ENCODE results near the gene ZNF774.
"Not testable (repeated sequence)": the region's sequence is repeated elsewhere in the genome, so short reads cannot be mapped to it uniquely, and the experiment has no call there.

The ZNF774 gene

DNA sequence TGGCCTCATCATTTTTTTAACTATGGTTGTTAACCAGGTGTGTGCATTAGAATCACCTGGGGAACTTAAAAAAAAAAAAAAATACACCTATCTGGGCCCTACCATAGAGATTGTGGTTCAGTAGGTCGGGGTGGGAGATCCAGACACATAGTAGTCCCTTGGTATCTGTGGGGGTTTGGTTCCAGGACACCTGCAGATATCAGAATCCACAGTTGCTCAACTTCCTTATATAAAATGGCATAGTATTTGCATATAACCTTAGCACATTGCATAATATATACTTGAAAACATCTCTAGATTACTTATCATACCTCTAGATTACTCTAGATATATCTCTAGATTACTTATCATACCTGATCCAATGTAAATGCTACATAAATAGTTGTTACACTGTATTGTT, 41.0 kb downstream of the ZNF774 start:
- no peak for FAIRE-seq

DNA sequence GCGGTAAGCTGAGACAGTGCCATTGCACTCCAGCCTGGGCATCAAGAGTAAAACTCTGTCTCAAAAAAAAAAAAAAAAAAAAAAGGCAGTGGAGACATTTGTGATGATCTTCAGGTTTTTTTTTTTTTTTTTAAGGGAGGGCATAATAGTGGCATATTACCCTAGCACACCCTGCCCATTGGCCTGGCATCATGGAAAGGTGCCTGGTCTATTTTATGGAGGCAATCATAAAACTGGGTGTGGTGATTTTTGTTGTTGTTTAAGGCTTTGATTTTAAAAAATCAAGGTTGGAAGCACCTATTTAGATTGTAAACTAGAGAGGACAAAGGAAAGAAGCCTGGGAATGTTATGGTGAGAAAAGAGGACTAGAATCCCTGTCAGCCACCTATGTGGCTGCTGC, 42.0 kb downstream of the ZNF774 start:
- FAIRE-seq: no peak

DNA sequence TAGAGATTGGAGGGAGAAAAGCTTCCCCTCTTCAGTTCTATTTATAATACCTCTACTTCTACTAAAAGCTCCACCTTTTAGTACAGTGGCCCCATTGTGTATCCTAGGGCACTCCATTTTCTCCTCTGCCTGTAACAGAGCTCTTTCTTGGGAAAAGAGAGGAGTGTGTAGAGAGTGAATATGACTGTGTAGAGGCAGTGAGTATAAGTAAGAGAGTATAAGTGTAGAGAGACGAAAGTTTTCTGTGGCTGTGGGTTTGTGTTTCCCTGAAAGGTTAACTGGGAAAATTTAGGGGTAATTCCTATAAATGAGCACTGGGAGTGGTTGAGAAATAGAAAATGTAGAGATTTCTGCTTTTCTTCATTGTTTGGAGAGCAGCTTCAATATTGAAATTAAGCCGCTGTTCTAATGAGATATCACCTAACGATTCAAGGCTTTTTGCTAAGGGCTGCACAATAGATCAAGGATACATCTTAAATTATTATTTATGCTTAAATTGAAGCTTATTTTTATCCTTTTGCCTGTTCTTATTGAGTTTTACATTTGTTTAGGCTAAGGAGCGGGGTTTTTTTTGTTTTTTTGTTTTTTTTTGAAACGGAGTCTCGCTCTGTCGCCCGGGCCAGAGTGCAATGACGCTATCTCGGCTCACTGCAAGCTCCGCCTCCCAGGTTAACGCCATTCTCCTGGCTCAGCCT, 42.8 kb downstream of the ZNF774 start:
- FAIRE-seq: no peak

DNA sequence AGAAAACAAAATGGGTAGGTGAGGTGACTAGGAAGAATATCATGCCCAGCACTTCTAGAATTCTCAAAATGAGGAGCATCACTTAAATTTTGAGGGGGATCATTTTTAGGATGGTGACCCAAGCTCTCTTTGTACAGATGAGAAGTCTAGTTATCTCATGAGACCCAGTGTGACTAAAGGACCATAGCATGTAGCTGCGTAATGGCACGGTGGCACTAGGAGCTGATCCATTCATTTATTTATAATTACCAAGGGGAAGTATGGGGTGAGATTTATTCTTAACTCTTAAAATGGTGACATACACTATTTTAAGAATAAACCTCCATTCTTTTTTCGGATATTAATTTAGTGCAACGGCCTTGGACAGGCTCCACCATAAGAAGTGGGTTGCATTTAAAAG, 44.2 kb downstream of the ZNF774 start:
- no peak for FAIRE-seq

DNA sequence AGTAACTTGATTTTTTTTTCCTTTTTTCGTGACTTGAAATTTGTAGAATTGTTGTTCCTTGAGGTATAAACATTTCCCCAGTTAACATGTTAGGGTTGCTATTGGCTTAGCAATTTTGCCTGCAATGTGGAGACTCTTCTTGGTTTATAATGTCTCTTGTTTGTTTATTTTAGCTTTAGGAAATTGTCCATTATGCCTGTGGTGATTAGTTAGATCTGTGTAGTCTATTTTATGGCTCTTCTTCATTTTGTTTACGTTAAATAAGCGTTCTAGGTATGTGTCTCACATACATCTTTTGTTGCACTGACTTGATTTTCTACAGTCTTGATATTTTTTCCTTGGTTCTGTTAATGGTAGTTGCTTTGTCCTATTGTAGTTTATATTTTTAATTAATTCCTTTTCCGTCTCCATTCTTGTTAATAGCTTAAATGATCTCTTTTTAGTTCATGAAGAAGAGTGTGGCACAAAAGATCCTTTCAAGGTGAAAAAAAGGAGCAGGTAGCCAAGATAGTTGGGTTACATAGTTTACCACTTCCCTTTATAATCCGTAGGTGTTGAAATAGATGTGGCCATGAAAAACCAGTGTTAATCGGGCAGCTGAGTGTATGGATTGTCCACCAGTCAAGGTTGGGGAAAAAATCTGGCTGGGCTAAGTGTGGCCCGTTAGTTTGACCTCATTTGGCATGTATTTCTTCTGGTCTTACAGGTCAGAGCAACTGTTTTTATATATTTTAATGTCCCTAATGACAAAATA, 48.1 kb downstream of the ZNF774 start:
- FAIRE-seq: no peak

DNA sequence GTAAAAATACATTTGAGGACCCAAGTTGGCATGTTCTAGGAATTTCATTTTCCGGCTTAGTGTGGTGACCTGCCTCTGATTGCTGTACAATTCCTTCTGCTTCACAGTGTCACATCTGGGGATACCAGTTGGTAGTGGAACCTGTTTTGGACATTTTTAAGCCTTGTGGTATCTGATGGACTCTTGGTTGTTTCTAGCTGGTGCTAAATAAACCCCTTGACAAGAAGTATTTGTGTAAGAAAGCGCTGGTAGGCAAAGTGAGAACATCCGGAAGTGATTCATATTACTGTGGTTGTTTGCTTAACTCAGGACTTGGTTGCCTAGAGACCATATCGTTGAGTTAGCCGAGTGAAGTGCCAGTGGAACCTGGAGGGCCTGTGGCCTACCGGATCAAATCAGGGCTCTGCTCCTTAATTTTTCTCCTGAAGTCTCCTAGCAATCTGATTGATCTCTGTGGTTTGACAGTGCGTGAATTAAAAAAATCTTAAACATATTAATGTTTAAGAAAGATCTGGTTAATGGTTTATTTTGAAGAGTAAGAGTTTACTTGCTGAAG, 48.8 kb downstream of the ZNF774 start:
- no peak for FAIRE-seq

DNA sequence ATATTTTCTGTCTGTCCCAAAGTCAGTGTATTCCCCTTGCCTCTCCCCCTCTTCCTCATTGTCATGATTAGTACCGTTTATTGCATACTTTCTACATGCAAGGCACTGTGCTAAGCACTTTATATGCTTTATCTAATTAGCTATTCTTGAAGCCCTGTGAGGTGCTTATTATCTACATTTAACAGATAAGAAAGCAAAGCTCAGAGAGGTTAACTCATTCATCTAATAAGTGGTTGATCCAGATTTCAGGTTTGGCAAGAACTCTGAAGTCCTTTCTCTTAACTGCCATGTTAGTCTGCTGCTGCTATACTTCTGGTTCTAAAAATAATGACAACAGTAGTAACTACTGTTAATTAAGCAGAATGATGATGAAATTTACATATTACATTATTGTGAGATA, 49.4 kb downstream of the ZNF774 start:
- no peak for FAIRE-seq

DNA sequence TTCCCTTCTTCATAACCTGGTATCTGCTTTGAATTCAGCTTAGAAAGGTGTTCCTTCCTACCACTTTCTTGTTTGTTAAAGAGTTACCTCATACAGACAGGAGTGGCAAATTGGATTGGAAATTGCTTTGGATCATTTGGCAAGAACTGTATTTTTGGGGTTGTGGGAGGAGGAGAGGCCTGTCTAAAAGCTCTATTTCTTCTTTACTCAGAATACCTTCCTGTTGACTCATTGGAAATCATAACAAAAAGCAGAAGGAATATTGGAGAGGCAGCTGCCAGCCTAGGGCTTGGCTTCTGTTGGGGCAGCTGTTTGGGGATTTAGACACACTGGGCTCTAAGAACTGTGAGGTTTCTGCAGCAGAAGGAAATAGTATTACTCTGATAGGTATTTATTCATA, 50.1 kb downstream of the ZNF774 start:
- peak; percentile 23 for FAIRE-seq

DNA sequence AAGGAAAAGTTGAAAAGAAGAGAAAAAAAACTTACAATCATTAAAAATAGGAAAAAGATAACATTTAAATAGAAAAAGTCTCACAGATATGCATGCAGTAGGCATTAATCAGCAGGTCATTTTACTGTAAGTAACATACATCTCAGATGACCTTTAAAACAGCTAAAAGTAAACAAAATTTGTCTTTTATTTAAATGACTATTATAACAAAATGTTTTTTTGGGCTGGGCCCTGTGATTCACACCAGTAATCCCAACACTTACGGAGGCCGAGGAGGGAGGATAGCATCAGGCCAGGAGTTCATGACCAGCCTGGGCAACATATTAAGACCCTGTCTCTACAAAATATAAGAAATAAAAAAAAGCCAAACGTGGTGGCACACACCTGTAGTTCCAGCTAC, 50.7 kb downstream of the ZNF774 start:
- no peak for FAIRE-seq

DNA sequence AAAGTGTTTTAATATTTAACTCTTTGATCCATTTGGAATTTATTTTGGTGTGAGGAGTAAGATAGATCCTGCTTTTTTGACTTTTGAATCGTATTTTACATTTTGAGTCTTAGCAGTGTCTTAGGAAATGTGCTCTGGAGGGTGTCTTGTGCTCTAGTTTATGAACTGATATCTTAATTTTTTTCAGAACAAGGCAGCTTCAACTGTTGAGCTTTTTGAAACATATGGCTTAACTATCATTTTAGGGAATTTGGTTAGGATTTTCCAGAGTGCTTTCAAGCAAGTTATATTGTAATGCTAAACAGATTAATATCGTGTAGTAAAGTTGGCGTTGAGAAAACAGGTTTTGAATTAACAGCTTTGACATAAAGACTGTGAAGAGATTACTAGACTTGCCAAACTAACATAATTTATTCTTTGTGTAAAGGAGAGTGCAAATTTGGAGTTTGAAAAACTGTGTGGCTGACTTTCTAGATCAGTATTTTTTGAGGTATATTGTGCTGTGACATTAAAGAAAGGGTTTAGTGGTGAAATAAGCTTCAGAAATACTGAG, 53.0 kb downstream of the ZNF774 start:
- no peak for FAIRE-seq

DNA sequence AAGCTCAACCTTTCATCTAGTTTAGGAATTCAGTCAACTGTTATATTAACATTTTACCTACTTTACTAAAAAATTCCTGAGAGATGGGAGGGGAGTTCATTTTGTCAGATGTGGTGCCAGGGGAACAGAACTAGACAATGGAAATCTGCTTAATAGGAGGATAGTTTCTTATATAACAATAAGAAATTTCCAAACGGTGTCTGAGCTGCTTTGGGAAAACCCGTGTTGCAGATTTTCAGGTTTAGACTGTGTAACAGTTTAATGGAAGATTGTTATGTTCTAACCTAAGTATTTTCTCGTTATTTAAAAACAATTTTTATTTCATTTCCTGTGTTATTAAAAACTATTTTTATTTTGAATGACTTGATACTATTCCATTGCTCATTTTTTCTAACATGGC, 55.3 kb downstream of the ZNF774 start:
- no peak for FAIRE-seq

DNA sequence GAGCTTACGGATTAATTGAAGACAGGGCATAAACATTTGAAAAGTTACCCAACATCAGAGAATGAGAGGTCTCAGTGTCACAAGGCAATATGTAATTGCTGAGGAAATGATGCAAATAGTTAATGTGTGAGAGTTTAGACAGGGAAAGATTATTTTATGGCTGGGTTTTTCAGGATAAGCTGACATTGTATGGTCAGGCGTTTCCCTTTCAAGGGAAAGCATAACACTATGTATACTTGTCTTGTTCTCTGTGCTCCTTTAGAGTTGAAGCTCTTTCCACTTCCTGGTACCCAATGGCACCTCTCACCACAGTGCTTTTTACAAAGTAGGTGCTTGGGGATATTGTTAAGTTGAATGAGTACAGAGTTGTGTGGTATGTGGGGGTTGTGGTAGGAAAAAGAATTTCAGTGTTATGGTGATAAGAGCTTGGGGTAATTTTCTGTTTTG, 55.8 kb downstream of the ZNF774 start:
- no peak for FAIRE-seq

DNA sequence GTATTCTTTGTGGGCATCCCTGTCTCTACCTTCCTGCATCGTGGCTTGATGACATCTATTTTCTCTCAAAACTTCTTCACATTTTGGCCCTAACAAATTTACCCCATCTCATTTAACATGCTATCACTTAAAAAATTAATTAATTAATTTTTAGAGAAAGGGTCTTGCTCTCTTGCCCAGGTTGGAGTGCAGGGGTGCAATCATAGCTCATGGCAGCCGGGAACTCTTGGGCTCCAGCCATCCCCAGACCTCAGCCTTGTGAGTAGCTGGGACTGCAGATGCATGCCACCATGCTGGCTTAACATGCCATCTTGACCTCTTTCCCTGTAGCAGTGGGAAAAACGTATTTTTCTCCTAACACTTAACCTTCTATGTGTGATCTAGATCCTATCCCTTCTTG, 56.6 kb downstream of the ZNF774 start:
- FAIRE-seq: no peak

DNA sequence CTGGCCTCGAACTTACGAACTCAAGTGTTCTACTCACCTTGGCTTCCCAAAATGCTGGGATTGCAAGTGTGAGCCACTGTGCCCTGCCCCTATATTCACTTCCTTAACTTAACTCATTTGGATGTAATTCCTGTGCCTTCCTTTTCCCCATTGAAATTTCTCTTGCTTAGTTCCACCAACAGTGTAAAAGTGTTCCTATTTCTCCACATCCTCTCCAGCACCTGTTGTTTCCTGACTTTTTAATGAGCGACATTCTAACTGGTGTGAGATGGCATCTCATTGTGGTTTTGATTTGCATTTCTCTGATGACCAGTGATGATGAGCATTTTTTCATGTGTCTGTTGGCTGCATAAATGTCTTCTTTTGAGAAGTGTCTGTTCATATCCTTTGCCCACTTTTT, 57.5 kb downstream of the ZNF774 start:
- FAIRE-seq: not testable (repeated sequence)

DNA sequence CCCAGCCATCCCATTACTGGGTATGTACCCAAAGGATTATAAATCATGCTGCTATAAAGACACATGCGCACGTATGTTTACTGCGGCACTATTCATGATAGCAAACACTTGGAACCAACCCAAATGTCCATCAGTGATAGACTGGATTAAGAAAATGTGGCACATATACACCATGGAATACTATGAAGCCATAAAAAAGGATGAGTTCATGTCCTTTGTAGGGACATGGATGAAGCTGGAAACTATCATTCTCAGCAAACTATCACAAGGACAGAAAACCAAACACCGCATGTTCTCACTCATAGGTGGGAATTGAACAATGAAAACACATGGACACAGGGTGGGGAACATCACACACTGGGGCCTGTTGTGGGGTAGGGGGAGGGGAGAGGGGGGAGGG, 58.2 kb downstream of the ZNF774 start:
- not testable (repeated sequence) for FAIRE-seq

DNA sequence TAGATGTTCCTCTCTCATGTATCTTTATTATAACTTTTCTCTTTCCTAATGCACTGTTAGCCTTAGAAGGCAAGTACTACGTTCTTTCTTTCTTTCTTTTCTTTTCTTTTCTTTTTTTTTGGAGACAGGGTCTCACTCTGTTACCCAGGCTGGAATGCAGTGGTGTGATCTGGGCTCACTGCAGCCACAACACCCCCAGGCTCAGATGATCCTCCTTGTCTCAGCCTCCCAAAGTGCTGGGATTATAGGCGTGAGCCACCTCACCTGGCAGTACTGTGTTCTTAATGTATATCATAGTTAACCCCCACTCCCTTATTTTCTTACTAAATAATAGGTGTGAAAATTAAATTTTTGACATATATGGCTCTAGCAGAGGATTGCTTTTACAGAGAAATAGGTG, 59.1 kb downstream of the ZNF774 start:
- FAIRE-seq: no peak
